Kidney tubule cell (primary cell): Measurements from ENCODE around the gene FN1.
A peak's percentile ranks its signal among the peaks of the same experiment; 100 is the strongest.
"Not testable (repeated sequence)": the region's sequence is repeated elsewhere in the genome, so short reads cannot be mapped to it uniquely, and the experiment has no call there.

Experiments
- DNase-seq: peaks from one replicate; pipeline ENCODE4 v3.0.0-alpha.2; 2018; ENCODE audit warnings: low spot score

Gene FN1

GRCh38 chr2:215365184-215365658, 70.6 kb downstream of the FN1 start:
- DNase-seq, result no peak

GRCh38 chr2:215364157-215365155, 71.4 kb downstream of the FN1 start:
- DNase-seq, result no peak

- peak; percentile 11 for DNase-seq
Measured at GRCh38 chr2:215363461-215364156, 72.3 kb downstream of the FN1 start.

GRCh38 chr2:215363039-215363438, 72.8 kb downstream of the FN1 start:
- peak; percentile 1 for DNase-seq

- peak; percentile 4 for DNase-seq
Measured at GRCh38 chr2:215362562-215362904, 73.3 kb downstream of the FN1 start.

GRCh38 chr2:215361876-215362561, 73.8 kb downstream of the FN1 start:
- DNase-seq, result peak; percentile 6

GRCh38 chr2:215361211-215361875, 74.5 kb downstream of the FN1 start:
- DNase-seq, result peak; percentile 3

GRCh38 chr2:215360596-215360995, 75.3 kb downstream of the FN1 start:
- no peak for DNase-seq

- not testable (repeated sequence) for DNase-seq
Measured at GRCh38 chr2:215360059-215360458, 75.8 kb downstream of the FN1 start.

- peak; percentile 17 for DNase-seq
Measured at GRCh38 chr2:215359576-215359922, 76.3 kb downstream of the FN1 start.

- DNase-seq, result peak; percentile 30
Measured at GRCh38 chr2:215358891-215359575, 76.8 kb downstream of the FN1 start.

- peak; percentile 30 for DNase-seq
Measured at GRCh38 chr2:215358312-215358845, 77.5 kb downstream of the FN1 start.

- DNase-seq, result no peak
Measured at GRCh38 chr2:215357660-215358059, 78.2 kb downstream of the FN1 start.

GRCh38 chr2:215356948-215357461, 78.9 kb downstream of the FN1 start:
- DNase-seq, result peak; percentile 56

GRCh38 chr2:215356334-215356947, 79.4 kb downstream of the FN1 start:
- DNase-seq, result peak; percentile 33

GRCh38 chr2:215355801-215356200, 80.1 kb downstream of the FN1 start:
- peak; percentile 43 for DNase-seq

- DNase-seq, result peak; percentile 30
Measured at GRCh38 chr2:215354771-215355695, 80.8 kb downstream of the FN1 start.

GRCh38 chr2:215352602-215353001, 83.3 kb downstream of the FN1 start:
- no peak for DNase-seq

- DNase-seq, result no peak
Measured at GRCh38 chr2:215347878-215348277, 88.0 kb downstream of the FN1 start.
